Aorta (tissue), 5 donors: ENCODE measurements around the gene PFN3. TPM values are rescaled to one million over a fixed set of nuclear protein-coding genes. Genes with fewer than 3 reads are reported as not detected.

Experiments used
- ATAC-seq: fragments of 200-7000 bp; cut with Tn5 transposase; one replicate; pipeline ENCODE4 v1.9.1; 2022; ENCODE audit warnings: moderate library complexity; ENCODE audit not compliant: low FRiP score
- DNase-seq, 2 donors: peaks; one replicate each; pipeline ENCODE4 v3.0.0-alpha.2; 2020
- H3K27ac ChIP-seq, 2 donors: one replicate each; pipeline ENCODE4 v1.5.1; 2013; ENCODE audit warnings: low read length in 2 of 2, mild to moderate bottlenecking in 2 of 2, moderate library complexity in 2 of 2, control low read depth in 1 of 2, inconsistent platforms in 1 of 2, low read depth in 1 of 2
- H3K27me3 ChIP-seq, 2 donors: one replicate each; pipeline ENCODE4 v1.6.1; 2013; ENCODE audit warnings: control low read depth in 1 of 2, low read length in 1 of 2, mild to moderate bottlenecking in 1 of 2, moderate library complexity in 1 of 2; ENCODE audit not compliant: insufficient read depth in 2 of 2, control insufficient read depth in 1 of 2
- H3K36me3 ChIP-seq, 2 donors: one replicate each; pipeline ENCODE4 v1.6.1; 2013; ENCODE audit warnings: control low read depth in 1 of 2, low read length in 1 of 2, mild to moderate bottlenecking in 1 of 2; ENCODE audit not compliant: insufficient read depth in 2 of 2, control insufficient read depth in 1 of 2
- H3K4me1 ChIP-seq, 2 donors: one replicate each; pipeline ENCODE4 v1.6.1; 2013; ENCODE audit warnings: low read length in 2 of 2, control low read depth in 1 of 2, mild to moderate bottlenecking in 1 of 2, moderate library complexity in 1 of 2; ENCODE audit not compliant: insufficient read depth in 2 of 2, control insufficient read depth in 1 of 2
- H3K4me3 ChIP-seq, 2 donors: one replicate each; pipeline ENCODE4 v1.5.1; 2013; ENCODE audit warnings: low read length in 2 of 2, control low read depth in 1 of 2, mild to moderate bottlenecking in 1 of 2
- H3K9me3 ChIP-seq: one replicate; pipeline ENCODE4 v1.6.1; 2013; ENCODE audit warnings: mild to moderate bottlenecking, low read length; ENCODE audit not compliant: control insufficient read depth
- WGBS, 2 donors: extraction: QIAGEN DNeasy Blood & Tissue Kit; methylation state at CpG; one replicate each; pipeline ENCODE4 v1.1.7; 2013; 5-methylcytosine and 5-hydroxymethylcytosine counted together
- intact Hi-C, 2 donors: fragments of 100-400 bp; cut with DNase I; formaldehyde crosslinking; loops; one replicate each; pipeline versions ENCODE4 v1.14.2 to v1.15.0; 2022
- polyA plus RNA-seq, 2 donors: library from polyadenylated mRNA; stranded (reverse); fragments of 200-250 nt; gene quantifications; one replicate each; pipeline ENCODE4 v1.2.3, GENCODE V29; 2013
- total RNA-seq, 2 donors: library from RNA; stranded (reverse); fragmentation: NEBNext Ultra II Directional; extraction: Animal tissue kit (Norgen Biotek cat#: 25700); gene quantifications; one replicate each; pipeline ENCODE4 v1.2.1, GENCODE V29; 2021
- donor health status: healthy with polysubstance abuse.
- donor health status: Bipolar disorder and iron deficiency.
- donor health status: DM: no; HTN: no; CAD: no.
- donor health status: DM: no; HTN: no; CAD: no.
- donor health status: DM: yes; HTN: yes; CAD: no.

PFN3 gene
- total and polyA plus RNA-seq, 4 donors: not detected

DNA sequence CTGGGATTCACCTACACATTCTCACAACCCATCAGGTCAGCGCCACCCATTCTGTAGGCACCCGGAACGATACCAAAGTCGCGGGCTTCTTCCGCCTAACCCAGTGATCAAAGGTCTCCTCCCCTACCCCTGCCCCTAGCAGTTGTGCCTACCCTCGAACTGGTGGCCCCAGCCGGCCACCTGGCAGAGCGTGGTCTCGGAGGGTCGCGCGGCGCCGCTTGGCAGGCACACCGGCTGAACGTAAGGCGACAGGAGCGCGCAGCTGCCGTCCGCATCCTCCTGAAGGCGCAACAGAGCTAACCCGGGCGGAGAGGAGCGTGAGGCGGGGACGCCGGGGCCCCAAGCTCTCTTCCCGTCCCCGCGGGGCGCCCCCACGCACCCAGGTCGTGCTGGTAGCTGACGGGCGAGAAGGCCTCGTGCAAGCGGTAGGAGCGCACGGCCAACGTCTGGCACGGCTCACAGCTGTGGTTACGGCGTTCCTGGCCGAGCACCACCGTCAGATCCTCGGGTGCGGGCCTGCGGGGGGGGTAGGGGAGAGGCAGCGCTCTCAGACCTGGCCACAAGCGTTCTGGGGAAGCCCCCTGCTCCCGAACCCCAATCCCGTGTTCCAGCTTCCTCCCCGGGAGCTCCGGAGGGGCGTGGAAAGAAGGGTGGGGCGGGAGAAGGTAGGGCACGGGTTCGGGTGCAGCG lies 2.8 kb upstream of the PFN3 start:
- Histone ChIP-seq H3K4me1 (no peaks in the 10 kb centered on the region), H3K27me3 (peaks cover 0 to 3% of the 10 kb centered on the region in 2 donors), H3K9me3 (no peaks in the 10 kb centered on the region), H3K27ac (no peak overlapping the region), H3K4me3 (no peak overlapping the region), H3K36me3 (no peaks in the 10 kb centered on the region)
- 2% methylated on average over 48 to 61 of the region's 61 CpGs for WGBS, 2 donors
- DNase-seq (no peak), ATAC-seq (peak; percentile 3)
- intact Hi-C loops: no loop called here

DNA sequence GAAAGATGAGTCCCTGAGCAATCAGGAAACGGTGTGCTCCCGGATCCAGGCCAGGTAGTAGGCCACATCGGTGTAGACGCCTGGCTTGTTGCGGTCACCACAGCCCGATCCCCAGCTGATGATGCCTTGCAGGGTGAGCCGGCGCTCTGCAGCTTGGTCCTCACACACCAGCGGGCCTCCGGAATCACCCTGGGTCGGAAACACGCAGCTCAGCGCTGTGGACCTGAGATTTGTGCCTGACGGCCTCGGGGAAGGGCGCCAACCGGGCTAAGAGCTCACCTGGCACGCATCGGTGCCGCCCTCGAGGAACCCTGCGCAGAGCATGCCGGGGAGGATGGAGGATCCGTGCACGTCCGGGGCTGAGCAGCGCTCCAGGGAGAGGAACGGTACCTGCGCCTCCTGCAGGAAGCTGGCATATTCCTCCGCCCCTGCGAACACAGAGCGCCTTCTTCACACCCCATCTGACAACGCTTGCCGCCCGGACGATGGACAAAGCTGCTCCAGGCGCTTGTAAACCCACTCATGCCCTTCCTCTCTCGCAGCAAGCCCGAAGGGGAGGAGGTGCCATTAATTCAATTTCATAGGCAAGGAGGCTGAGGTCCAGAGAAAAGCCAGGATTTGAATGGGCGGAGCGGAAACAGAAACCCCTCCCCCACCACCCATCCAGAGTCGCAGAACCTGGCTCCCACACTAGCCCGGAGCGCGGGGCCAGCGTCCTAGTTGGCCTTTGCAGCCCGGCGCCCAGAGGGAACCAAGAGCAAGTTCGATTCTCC lies 2.0 kb upstream of the PFN3 start:
- Histone ChIP-seq H3K27me3 (peaks cover 0 to 3% of the 10 kb centered on the region in 2 donors), H3K27ac (no peak overlapping the region), H3K36me3 (no peaks in the 10 kb centered on the region), H3K4me1 (no peaks in the 10 kb centered on the region), H3K9me3 (no peaks in the 10 kb centered on the region), H3K4me3 (no peak overlapping the region)
- ATAC-seq: no peak
- intact Hi-C loops: no loop called here
- peak; percentile 55 to 84 for DNase-seq
- WGBS, 2 donors: 4 to 6% methylated on average over 44 to 49 of the region's 49 CpGs

DNA sequence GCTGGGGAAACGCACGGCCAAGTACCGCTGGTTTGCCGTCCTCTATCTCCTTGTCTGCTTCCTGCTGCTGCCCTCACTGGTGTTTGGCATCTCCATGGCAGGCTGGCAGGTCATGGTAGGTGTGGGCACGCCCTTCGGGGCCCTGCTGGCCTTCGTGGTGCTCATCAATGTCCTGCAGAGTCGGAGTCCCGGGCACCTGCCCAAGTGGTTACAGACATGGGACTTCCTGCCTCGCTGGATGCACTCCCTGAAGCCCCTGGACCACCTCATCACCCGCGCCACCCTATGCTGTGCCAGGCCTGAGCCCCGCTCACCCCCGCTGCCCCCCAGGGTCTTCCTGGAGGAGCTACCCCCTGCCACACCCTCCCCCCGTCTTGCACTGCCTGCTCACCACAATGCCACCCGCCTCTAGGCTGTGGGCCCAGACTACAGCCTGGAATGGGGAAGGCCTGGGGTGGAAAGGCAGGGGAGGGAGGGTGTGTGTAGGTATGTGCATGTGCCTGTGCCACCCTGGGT lies 2.5 kb downstream of the PFN3 start:
- DNase-seq (no peak), ATAC-seq (no peak)
- H3K9me3 ChIP-seq: no peaks in the 10 kb centered on the region
- H3K27me3 ChIP-seq: no peaks in the 10 kb centered on the region
- no peaks in the 10 kb centered on the region for H3K36me3 ChIP-seq
- no peak overlapping the region for H3K27ac ChIP-seq
- no peaks in the 10 kb centered on the region for H3K4me1 ChIP-seq
- intact Hi-C loops: no loop called here
- H3K4me3 ChIP-seq: no peak overlapping the region
- 89 to 91% methylated on average over 14 to 16 of the region's 16 CpGs for WGBS, 2 donors

DNA sequence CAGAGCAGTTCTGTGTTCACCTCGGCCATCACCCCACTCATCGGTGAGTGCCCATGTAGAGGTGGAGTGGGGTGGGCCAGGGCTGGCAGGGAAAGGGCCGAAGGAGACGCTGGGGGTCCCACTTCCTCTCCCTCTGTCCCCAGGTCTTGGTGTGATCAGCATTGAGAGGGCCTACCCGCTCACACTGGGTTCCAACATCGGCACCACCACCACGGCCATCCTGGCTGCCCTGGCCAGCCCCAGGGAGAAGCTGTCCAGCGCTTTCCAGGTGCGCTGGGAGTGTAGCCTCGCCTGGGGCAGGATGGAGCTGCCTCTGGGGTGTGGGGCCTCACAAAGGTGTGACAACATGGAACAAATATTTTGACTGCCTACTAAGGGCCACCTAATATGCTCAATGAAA lies 3.7 kb downstream of the PFN3 start:
- H3K4me1 ChIP-seq: no peaks in the 10 kb centered on the region
- intact Hi-C loops: no loop called here
- 89 to 90% methylated on average over 9 to 10 of the region's 10 CpGs for WGBS, 2 donors
- no peak for DNase-seq
- H3K4me3 ChIP-seq: no peak overlapping the region
- no peaks in the 10 kb centered on the region for H3K36me3 ChIP-seq
- H3K27me3 ChIP-seq: no peaks in the 10 kb centered on the region
- no peak for ATAC-seq
- H3K27ac ChIP-seq: no peak overlapping the region
- no peaks in the 10 kb centered on the region for H3K9me3 ChIP-seq

DNA sequence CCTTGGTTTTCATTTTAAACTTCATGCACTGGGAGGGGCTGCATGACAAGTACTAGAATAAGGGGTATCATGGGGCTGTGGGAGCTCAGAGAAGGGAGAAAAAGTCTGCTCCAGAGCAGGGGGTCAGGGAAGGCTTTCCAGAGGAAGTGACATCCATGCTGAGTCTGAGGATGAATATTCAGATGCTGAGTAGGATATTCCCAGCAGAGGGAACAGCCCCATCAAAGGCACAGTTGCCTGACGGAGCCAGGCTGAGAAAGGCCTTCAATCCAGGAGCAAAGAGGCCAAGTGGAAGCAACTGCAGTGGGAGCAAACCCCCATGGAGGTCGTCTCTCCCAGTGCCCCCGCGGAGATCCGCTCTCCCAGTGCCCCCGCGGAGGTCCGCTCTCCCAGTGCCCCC lies 4.4 kb downstream of the PFN3 start:
- H3K27me3 ChIP-seq: no peaks in the 10 kb centered on the region
- ATAC-seq: no peak

DNA sequence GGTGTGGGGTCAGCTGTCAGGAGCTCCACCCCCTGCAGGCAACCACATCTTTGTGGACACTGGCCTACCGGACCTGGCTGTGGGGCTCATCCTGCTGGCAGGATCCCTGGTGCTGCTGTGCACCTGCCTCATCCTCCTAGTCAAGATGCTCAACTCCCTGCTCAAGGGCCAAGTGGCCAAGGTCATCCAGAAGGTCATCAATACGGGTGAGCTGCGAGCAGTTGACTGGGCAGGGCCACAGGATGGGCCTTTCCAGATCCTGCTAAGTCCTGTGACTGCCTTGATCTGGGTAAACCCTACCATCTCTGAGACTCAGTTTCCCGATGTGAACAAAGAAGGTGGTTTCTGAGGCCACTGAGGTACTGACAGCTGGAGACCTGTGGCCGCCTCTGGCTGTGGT lies 6.5 kb downstream of the PFN3 start:
- Histone ChIP-seq H3K9me3 (no peaks in the 10 kb centered on the region), H3K4me1 (no peaks in the 10 kb centered on the region), H3K4me3 (no peak overlapping the region), H3K27ac (no peak overlapping the region), H3K27me3 (no peaks in the 10 kb centered on the region), H3K36me3 (no peaks in the 10 kb centered on the region)
- intact Hi-C loops: loop anchor here in 1 of 2 donors (5.0 kb wide), 2 partner anchors 58 to 108 kb away; no protein-coding TSS in a partner anchor
- 69 to 92% methylated on average over 5 of the region's 5 CpGs for WGBS, 2 donors
- ATAC-seq (no peak), DNase-seq (no peak)

More for the DNA sequence above, 4.4 kb downstream of the PFN3 start:
- Histone ChIP-seq H3K4me3 (no peak overlapping the region), H3K9me3 (no peaks in the 10 kb centered on the region), H3K36me3 (no peaks in the 10 kb centered on the region), H3K4me1 (no peaks in the 10 kb centered on the region), H3K27ac (no peak overlapping the region)
- intact Hi-C loops: no loop called here
- DNase-seq: no peak
- WGBS, 2 donors: 45 to 68% methylated on average over 8 of the region's 8 CpGs

DNA sequence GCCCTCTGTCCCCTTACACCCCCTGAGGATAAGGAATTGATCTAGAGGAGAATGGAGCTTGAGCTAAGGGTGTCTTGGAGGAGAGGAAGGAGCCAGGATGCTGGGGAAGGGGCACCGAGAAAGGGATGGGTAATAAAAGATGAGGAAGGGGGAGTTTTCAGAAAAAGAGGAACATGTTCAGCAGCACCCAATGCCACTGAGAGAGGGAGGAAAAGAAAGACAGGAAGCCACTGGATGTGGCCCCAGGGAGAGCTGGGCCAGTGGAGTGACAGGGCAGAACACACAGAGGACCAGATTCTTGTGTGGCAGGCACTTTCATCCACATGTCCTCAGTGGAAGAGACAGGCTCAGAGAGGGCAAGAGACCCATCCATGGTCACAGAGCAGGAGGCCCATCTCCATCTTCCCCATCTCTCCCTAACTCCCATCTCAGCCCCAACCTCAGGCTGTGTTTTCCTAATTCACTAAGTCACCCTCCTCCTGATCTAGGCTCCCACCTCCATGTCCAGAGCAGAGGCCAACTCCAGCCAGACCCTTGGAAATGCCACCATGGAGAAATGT lies 7.2 kb downstream of the PFN3 start:
- no peak overlapping the region for H3K27ac ChIP-seq
- no peak overlapping the region for H3K4me3 ChIP-seq
- no peaks in the 10 kb centered on the region for H3K27me3 ChIP-seq
- ATAC-seq (no peak), DNase-seq (no peak)
- no peaks in the 10 kb centered on the region for H3K9me3 ChIP-seq
- no peaks in the 10 kb centered on the region for H3K36me3 ChIP-seq
- intact Hi-C loops: loop anchor here in 1 of 2 donors (5.0 kb wide), 2 partner anchors 59 to 109 kb away; no protein-coding TSS in a partner anchor
- no peaks in the 10 kb centered on the region for H3K4me1 ChIP-seq
- 87 to 93% methylated on average over 1 of the region's 1 CpG for WGBS, 2 donors

DNA sequence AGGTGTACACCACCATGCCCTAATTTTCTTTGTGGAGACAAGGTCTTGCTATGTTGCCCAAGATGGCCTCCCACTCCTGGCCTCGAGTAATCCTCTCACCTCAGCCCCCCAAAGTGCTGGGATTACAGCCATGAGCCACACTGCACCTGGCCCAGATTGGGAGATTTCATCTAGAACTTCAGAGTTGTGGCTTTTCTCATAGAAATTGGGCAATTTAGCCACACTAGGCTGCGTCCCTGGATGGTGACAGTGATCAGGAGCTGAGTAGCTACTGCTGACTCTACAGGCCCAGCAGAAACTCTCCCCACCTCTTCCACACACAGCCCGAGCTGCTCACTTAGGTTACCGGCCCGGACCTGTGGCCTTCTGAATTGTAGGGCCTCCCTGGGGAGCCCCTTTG lies 7.7 kb downstream of the PFN3 start:
- DNase-seq: no peak
- Histone ChIP-seq H3K36me3 (no peaks in the 10 kb centered on the region), H3K27ac (no peak overlapping the region), H3K9me3 (no peaks in the 10 kb centered on the region), H3K27me3 (no peaks in the 10 kb centered on the region), H3K4me3 (no peak overlapping the region), H3K4me1 (no peaks in the 10 kb centered on the region)
- intact Hi-C loops: loop anchor here in 1 of 2 donors (5.0 kb wide), 2 partner anchors 60 to 110 kb away; no protein-coding TSS in a partner anchor
- 87 to 89% methylated on average over 5 of the region's 5 CpGs for WGBS, 2 donors
- no peak for ATAC-seq
